ENCODE measurements around the gene BCL7C.

Gene BCL7C

DNA sequence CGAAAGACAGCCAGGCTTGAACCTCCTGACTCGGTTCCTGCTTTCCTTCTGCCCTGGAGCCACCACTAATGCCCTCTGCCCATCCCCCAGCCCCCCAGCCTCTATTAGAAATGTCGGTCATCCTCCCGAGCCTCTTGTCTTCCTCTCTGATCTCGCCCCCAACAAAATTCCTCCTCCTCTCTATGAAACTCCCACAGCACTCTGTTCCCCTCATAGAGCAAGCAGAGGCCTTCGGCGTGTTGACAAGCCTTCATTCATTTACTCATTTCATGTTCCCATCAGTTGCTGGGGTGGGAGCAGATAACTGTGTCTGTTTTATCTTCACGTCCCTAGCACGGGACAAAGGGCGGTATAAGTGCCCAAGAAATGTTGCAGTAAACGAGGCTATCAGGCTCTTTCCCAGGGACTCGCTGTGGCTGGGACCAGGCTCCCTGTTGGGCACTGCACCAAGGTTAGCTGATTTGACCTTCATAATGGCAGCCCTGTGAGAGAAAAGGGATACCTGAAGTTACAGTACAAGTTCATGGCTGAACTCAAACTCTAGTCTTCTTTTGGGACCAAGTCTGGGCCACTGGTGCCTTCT, 37.3 kb upstream of the BCL7C start:
- no peak for DNase-seq (ENCODE audit: low read depth)
- no peak for TF ChIP-seq CTCF (IDR thresholded peaks at IDR 0.05; ENCODE audit: insufficient read depth, low read depth, low read length, missing control alignments)
- H3K4me3 ChIP-seq (ENCODE audit: low read length) = no peak overlapping the region

GRCh38 chr16:30930160-30930571, 36.3 kb upstream of the BCL7C start:
- DNase-seq (ENCODE audit: low read depth) = no peak
- no peak for TF ChIP-seq CTCF (IDR thresholded peaks at IDR 0.05; ENCODE audit: insufficient read depth, low read depth, low read length, missing control alignments)
- H3K4me3 ChIP-seq (ENCODE audit: low read length) = no peak overlapping the region

DNA sequence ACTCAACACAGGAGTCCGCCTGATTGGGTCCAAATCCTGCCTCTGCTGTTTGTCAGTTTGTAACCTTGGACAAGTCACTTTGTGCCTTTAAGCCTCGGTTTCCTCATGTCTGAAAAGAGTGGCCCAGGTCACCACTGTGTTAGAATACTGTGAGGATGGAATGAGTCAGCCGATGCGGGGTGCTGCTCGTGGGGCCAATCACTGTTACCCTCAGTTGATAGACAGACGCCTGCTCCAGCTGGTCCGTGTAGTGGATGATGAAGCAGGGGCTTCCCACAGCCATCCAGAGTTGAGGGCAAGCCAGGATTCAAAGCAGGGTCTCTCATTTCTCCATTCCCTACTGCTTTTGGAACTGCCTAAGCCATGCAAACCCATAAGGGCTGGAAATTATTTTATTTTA, 35.3 kb upstream of the BCL7C start:
- H3K4me3 ChIP-seq (ENCODE audit: low read length) = no peak overlapping the region
- DNase-seq (ENCODE audit: low read depth) = no peak
- TF ChIP-seq CTCF (IDR thresholded peaks at IDR 0.05; ENCODE audit: insufficient read depth, low read depth, low read length, missing control alignments) = no peak

GRCh38 chr16:30928390-30928789, 34.5 kb upstream of the BCL7C start:
- H3K4me3 ChIP-seq (ENCODE audit: low read length) = no peak overlapping the region
- no peak for DNase-seq (ENCODE audit: low read depth)
- no peak for TF ChIP-seq CTCF (IDR thresholded peaks at IDR 0.05; ENCODE audit: insufficient read depth, low read depth, low read length, missing control alignments)

GRCh38 chr16:30927789-30928378, 34.0 kb upstream of the BCL7C start:
- peak; percentile 67 for DNase-seq (ENCODE audit: low read depth)
- no peak for TF ChIP-seq CTCF (IDR thresholded peaks at IDR 0.05; ENCODE audit: insufficient read depth, low read depth, low read length, missing control alignments)
- no peak overlapping the region for H3K4me3 ChIP-seq (ENCODE audit: low read length)

- no peak for TF ChIP-seq CTCF (IDR thresholded peaks at IDR 0.05; ENCODE audit: insufficient read depth, low read depth, low read length, missing control alignments)
- DNase-seq (ENCODE audit: low read depth) = no peak
- H3K4me3 ChIP-seq (ENCODE audit: low read length) = no peak overlapping the region
Observed at GRCh38 chr16:30926937-30927788, 33.3 kb upstream of the BCL7C start.
